Esophagus squamous epithelium (tissue), 4 donors: ENCODE measurements around the gene RETREG3.

ENCODE experiments used
- POLR2A ChIP-seq, 4 donors: fragments of 450-650 bp; IDR thresholded peaks; one replicate each; pipeline ENCODE4 v1.6.1; 2017; ENCODE audit warnings: antibody characterized with exemption in 4 of 4, mild to moderate bottlenecking in 4 of 4, moderate library complexity in 3 of 4
- TF ChIP-seq, protein P1 (sequence below), 6 experiments: fragments of 450-650 bp in 4 of 6; fragments of 200-600 bp in 2 of 6; sonication (generic) in 2 of 6; IDR thresholded peaks; one replicate each; pipeline ENCODE4 v1.5.1; 2016 to 2019; ENCODE audit warnings: antibody characterized with exemption in 6 of 6, mild to moderate bottlenecking in 4 of 6, moderate library complexity in 4 of 6

DNA sequence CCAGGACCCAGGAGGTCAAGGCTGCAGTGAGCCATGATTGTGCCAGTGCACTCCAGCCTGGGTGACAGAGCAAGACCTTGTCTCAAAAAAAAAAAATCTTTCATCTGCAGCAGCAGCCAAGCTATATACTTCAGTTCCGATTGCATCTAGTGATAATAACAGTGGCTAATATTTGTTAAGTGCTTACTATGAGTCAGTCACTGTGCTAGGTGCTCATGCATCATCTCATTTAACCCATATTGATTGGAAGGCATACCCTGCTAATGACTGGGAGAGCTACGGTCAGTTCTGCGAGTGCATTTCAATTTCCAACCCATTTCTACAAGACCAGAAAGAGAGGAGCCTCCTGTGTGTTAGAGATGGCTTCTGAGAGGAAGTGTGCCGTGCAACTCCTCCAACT is 42.2 kb upstream of the RETREG3 start:
- TF ChIP-seq, protein P1, sequence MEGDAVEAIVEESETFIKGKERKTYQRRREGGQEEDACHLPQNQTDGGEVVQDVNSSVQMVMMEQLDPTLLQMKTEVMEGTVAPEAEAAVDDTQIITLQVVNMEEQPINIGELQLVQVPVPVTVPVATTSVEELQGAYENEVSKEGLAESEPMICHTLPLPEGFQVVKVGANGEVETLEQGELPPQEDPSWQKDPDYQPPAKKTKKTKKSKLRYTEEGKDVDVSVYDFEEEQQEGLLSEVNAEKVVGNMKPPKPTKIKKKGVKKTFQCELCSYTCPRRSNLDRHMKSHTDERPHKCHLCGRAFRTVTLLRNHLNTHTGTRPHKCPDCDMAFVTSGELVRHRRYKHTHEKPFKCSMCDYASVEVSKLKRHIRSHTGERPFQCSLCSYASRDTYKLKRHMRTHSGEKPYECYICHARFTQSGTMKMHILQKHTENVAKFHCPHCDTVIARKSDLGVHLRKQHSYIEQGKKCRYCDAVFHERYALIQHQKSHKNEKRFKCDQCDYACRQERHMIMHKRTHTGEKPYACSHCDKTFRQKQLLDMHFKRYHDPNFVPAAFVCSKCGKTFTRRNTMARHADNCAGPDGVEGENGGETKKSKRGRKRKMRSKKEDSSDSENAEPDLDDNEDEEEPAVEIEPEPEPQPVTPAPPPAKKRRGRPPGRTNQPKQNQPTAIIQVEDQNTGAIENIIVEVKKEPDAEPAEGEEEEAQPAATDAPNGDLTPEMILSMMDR (IDR thresholded peaks at IDR 0.05) = no peak
- no peak for TF ChIP-seq POLR2A (IDR thresholded peaks at IDR 0.05)
